GM12872 (cell line): ENCODE measurements around the gene PAQR8.

ENCODE experiments used
- TF ChIP-seq, protein P1 (sequence below): IDR thresholded peaks from 3 replicates; pipeline ENCODE4 v1.5.1; 2011; ENCODE audit warnings: low read depth, mild to moderate bottlenecking, low read length, moderate library complexity; ENCODE audit not compliant: insufficient read depth

PAQR8 gene

DNA sequence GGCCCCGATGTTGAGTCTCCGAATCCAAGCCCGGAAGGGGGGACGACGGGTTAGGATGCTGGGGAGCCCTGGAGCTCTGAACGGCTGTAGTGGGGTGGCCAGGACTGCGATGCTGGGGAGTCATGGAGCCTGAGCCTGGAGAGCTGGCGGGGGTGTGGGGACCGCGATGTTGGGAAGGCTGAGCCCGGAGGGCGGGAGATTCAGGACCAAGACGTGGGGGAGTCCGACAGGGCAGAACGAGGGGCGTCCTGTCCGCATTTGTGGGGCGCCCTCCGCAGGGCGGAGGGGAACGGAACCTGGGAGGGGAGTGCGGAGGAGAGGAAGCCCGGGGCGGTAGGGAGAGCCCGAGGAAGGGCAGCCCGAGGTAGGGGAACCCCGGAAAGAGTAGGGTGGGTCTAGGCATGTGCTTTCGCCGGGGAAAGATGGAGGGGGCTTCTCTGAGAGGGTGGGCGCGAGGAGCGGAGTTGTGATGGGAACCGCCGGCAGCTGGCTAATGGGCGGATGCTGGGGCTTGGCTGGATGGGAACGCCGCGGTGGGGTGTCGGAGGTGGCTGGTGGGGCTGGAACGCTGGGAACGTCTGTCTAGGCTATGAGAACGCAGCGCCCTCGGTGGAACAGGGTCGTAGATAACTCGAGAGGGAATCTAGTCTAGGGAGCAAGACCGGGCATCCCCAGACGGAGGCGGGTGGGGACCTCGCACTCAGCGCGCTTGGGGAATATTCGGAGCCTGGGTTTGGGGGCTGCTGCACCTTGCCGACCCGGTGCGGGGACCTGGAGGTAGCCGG, 684 bp downstream of the PAQR8 start:
- TF ChIP-seq, protein P1, sequence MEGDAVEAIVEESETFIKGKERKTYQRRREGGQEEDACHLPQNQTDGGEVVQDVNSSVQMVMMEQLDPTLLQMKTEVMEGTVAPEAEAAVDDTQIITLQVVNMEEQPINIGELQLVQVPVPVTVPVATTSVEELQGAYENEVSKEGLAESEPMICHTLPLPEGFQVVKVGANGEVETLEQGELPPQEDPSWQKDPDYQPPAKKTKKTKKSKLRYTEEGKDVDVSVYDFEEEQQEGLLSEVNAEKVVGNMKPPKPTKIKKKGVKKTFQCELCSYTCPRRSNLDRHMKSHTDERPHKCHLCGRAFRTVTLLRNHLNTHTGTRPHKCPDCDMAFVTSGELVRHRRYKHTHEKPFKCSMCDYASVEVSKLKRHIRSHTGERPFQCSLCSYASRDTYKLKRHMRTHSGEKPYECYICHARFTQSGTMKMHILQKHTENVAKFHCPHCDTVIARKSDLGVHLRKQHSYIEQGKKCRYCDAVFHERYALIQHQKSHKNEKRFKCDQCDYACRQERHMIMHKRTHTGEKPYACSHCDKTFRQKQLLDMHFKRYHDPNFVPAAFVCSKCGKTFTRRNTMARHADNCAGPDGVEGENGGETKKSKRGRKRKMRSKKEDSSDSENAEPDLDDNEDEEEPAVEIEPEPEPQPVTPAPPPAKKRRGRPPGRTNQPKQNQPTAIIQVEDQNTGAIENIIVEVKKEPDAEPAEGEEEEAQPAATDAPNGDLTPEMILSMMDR, result peak; percentile 49

DNA sequence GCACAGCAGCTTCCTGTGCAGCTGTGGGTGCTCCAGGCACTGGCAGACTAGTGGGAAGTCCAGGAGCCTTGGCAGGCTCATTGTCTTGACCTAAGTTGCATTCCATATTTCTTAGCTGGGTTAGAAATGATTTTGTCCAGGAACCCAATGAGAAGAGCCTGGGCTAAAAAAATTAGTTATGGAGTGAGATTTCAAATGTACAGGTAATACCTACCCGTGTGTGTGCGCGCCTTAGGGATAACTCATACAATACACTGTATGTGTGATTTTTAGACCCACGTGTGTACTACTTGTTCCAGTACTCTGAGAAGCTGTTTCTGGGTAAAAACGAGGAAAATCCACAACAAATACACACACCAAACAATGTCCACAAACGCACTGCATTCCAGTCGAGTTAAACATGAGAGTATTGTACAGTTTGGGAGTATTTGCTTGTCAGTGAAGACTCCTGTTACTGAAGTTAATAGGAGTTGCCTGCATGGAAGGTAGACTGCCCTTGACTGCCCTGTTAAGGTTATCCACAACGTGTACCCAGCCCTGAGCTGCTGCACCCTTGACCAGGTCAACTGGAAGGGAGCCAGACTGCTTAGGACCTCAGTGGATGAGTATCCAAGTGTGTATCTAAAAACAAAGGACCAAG, 1.4 kb downstream of the PAQR8 start:
- TF ChIP-seq, protein P1, result no peak

DNA sequence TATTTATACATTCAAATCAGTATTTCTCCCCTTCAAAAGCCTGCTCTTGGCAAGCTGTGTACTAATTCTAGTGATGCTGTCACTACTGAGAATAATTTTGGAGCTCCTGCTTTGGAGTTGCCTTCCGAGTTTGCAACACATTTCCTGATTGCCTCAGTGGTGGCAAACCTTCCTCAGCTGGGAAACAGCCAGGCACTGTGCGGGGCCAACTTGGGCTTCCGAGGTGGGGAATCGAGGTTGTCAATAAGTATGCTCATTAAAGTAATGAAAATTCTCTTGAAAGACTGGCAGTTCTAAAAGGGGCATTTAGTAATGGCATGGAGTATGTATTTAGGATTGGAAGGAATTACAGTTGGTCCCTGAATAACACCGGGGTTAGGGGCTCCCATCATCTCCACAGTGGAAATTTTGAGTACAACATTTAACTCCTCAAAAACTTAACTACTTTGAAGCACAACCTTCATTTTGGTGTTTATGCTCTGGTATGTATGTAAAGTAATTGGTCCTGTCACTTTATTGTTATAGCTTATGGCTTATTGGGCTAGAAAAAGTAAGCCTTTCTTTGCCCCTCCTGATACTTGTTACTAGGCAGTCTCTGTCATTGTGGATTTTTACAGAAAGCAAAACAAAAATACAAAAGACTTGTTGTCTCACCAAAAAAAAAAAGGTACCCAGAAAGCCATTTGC, 2.7 kb downstream of the PAQR8 start:
- TF ChIP-seq, protein P1, result no peak

DNA sequence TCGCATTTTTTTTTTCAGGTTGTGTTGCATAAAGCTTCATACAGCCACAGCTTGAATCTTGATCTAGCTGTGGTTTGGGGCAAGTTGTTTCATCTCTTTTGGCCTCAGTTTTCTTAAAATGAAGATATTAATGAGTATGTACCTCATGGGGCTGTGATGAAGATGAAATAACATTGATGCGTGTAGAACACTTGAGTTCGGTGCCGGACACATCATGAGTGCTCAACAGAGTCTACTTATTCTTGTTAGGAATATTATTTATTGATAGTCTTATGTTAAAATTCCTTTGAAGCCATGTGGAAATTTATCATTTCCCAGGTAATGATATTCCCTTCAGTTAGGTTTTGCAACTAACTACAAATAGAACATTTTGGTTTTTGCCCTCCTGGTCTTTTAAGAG, 3.4 kb downstream of the PAQR8 start:
- TF ChIP-seq, protein P1, result no peak

DNA sequence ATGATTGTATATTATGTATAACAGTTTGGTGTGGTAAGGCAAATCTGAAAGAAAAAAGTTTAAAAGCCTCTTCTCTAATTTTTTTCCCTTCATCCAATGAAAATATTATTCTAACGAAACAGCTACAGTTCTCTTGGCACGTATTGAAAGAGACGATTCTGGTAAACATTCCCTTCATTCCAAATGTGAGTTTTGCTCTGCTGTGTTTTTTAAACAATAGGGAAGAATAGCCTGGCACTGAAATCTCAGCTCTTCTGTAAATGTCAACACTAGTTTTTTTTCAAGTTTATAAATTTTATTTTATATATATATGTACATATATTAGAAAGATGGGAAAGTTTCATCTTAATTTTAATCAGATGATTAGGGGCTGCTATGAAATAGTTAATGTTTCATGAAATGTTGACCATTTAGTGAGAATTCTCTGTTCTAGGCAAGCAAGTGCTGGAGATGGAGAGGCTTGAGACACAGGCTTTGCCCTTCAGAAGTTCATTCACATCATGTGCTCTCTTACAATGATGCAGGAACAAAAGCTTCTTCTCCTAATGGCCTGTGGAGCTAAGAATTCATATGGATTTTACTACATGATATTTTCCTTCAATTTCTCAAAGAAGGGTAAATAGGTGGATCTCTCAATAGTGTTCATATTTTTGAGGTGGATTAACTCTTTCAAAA, 4.1 kb downstream of the PAQR8 start:
- TF ChIP-seq, protein P1, result no peak

DNA sequence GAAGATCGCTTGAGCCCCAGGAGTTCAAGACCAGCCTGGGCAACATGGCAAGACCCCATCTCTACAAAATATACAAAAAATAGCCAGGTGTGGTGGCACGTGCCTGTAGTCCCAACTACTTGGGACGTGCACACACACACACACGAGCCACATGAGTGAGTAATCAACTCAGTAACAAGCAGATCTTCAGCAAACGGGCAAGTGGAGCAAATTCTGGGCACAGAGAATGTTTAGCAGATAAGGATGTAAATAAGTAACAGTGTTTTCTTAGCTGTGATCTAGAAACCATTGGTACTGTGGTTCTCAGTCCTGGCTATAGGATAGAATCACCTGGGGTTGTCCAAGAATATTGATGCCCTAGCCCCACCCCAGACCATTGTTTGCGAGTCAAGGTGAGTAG, 6.1 kb downstream of the PAQR8 start:
- TF ChIP-seq, protein P1, result no peak

DNA sequence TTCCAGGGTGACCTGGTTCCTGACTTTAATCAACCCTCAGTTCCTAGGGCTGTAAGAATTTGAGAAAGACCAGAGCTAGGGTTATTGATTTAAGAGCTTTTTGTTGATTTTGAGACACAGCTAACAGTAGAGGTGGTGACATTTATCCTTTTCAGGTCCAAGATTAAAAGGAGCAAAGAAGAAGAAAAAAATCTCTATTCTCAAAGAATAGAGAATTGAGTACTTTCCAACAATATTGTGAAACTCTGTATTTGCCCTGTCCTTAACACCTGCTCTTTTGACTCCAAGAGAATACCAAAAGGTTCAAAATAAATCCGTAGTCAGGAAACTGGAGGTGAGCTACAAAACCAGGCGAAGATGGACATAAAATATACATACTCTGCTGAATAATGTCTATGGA, 7.3 kb downstream of the PAQR8 start:
- TF ChIP-seq, protein P1, result no peak
